Sigmoid colon (tissue), 4 donors: ENCODE results near the gene GSN.

Experiments used
- CTCF ChIP-seq, 4 experiments: fragments of 450-650 bp in 3 of 4; fragments of 200-600 bp in 1 of 4; IDR thresholded peaks; one replicate each; pipeline ENCODE4 v1.5.1; 2016 to 2019; ENCODE audit warnings: antibody characterized with exemption in 4 of 4, mild to moderate bottlenecking in 3 of 4, moderate library complexity in 2 of 4
- EP300 ChIP-seq, 4 donors: sonication (generic); formaldehyde crosslinking; IDR thresholded peaks; one replicate each; pipeline ENCODE4 v1.6.1; 2017; ENCODE audit warnings: antibody characterized with exemption in 4 of 4
- POLR2A ChIP-seq, 2 donors: fragments of 450-650 bp; IDR thresholded peaks; one replicate each; pipeline ENCODE4 v1.6.1; 2016; ENCODE audit warnings: antibody characterized with exemption in 2 of 2, mild to moderate bottlenecking in 2 of 2, moderate library complexity in 2 of 2

- TF ChIP-seq EP300 (IDR thresholded peaks at IDR 0.05) (no peak), POLR2A (IDR thresholded peaks at IDR 0.05) (no peak), CTCF (IDR thresholded peaks at IDR 0.05) (no peak)
These were observed 48.4 kb downstream of the GSN start for GRCh38 chr9:121316378-121316777.
